Measurements from ENCODE around the gene TNS1. TPM values are rescaled to one million over a fixed set of nuclear protein-coding genes. Genes with fewer than 3 reads are reported as not detected.

TNS1 gene
- total RNA-seq, 1 donor from 2014 or later = 0.24 TPM

DNA sequence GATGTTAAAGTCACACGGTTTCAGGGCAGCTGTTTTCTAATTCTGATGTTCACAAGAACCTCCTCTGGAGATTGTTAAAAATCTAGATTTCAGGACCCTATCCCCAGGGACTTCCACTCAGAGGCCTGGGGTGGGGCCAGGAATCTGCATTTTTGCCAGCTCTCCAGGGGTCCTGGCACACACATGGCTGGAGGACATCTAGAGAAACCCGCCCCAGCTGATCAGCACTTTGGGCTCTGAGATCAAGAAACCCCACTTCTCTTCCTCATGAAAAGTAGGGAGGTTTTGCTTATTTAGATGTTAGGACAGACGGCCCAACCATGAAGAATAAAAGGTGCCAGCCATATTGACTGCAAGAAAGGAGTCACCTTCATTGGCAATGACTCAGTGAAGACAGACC, 148.8 kb downstream of the TNS1 start:
- Histone ChIP-seq H3K27ac (no peak overlapping the region), H3K79me2 (ENCODE audit: low read depth) (no peaks in the 10 kb centered on the region), H3K9ac (no peak overlapping the region), H3K4me3 (no peak overlapping the region), H2AFZ (replicated peaks) (no peak overlapping the region), H3K36me3 (no peaks in the 10 kb centered on the region), H3K4me2 (no peak overlapping the region), H3K4me1 (peaks cover 13% of the 10 kb centered on the region), H4K20me1 (ENCODE audit: low read depth) (peaks cover 8% of the 10 kb centered on the region), H3K27me3 (peaks cover 63% of the 10 kb centered on the region), H3K9me3 (ENCODE audit: low read depth) (no peaks in the 10 kb centered on the region), H3F3A (ENCODE audit: low read depth) (no peaks in the 10 kb centered on the region)
- Mint-ChIP-seq H3K27ac (no peak overlapping the region), H3K36me3 (no peaks in the 10 kb centered on the region), H3K9me3 (no peaks in the 10 kb centered on the region), H3K4me1 (peaks cover 51% of the 10 kb centered on the region), H3K4me3 (no peak overlapping the region), H3K27me3 (ENCODE audit: insufficient read depth, low read depth) (peaks cover 15% of the 10 kb centered on the region)
- DNase-seq (ENCODE audit: low spot score) = no peak
- TF ChIP-seq EZH2 (IDR thresholded peaks at IDR 0.05) = no peak
- TF ChIP-seq EZH2phosphoT487 (IDR thresholded peaks at IDR 0.05) = no peak
- TF ChIP-seq, protein P1, sequence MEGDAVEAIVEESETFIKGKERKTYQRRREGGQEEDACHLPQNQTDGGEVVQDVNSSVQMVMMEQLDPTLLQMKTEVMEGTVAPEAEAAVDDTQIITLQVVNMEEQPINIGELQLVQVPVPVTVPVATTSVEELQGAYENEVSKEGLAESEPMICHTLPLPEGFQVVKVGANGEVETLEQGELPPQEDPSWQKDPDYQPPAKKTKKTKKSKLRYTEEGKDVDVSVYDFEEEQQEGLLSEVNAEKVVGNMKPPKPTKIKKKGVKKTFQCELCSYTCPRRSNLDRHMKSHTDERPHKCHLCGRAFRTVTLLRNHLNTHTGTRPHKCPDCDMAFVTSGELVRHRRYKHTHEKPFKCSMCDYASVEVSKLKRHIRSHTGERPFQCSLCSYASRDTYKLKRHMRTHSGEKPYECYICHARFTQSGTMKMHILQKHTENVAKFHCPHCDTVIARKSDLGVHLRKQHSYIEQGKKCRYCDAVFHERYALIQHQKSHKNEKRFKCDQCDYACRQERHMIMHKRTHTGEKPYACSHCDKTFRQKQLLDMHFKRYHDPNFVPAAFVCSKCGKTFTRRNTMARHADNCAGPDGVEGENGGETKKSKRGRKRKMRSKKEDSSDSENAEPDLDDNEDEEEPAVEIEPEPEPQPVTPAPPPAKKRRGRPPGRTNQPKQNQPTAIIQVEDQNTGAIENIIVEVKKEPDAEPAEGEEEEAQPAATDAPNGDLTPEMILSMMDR (IDR thresholded peaks at IDR 0.05) = no peak

DNA sequence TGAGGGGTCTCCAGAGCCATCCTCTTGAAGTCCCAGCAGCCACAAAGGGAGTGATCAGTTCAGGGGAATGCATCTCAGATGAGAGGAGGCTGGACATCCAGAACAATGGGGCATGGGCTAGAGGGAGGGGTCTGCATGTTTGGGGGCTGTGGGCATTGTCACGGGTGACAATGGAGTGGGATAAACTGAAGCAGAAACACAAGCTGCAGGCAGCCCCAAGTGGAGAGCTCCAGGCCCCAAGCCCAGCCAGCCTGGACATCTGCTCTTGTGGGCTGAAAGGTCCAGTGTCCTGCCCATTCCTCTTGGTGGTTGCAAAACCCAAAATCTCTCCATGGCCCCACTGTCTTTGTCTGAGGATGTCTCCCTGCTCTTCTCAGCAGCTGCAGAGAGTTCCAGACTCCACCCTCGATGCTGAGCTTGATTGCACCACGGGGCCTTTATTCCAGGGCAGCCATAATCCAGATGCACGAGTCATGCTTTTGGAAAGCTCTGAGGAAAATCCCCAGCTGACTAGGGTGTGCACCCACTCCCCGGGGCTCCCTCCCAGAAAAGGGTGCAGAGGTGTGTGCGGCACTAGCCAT, 149.4 kb downstream of the TNS1 start:
- no peak overlapping the region for H3K4me3 Mint-ChIP-seq
- H3K4me1 ChIP-seq = peaks cover 13% of the 10 kb centered on the region
- H3K79me2 ChIP-seq (ENCODE audit: low read depth) = no peaks in the 10 kb centered on the region

DNA sequence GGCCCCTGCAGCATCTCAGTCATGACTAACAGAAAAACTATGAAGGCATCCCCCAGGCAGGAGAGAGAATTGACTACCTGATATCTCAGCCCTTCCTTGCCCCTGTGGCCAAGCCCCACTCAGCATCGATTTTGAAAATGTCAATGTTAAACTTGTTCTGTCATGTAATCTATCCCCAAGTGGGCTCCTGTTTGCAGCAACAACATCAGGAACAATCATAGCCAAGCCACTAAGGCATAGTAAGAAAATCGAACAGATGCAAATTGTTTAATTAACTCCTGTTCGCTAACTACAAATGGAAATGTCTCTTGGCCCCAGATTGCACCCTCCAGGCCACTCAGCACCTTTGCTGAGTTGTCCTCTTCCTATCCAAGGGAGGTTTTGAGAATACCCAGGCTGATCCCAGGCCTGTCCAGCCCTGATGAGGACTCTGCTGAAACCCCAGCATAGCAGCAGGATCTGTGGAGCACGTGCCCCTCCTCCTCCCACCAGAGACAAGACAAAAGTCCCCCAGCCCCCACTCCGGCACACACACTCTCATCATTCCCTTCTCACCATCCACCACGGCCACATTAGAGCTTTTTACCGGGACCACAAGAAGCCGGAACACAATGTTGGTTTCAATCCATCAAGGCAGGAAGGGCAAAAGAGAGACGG, 150.1 kb downstream of the TNS1 start:
- DNase-seq (ENCODE audit: low spot score) = no peak
- Mint-ChIP-seq H3K9me3 (no peaks in the 10 kb centered on the region), H3K27me3 (ENCODE audit: insufficient read depth, low read depth) (peaks cover 12% of the 10 kb centered on the region), H3K27ac (peak overlapping the region; percentile 87), H3K36me3 (no peaks in the 10 kb centered on the region), H3K4me3 (no peak overlapping the region), H3K4me1 (peaks cover 40% of the 10 kb centered on the region)
- Histone ChIP-seq H3K79me2 (ENCODE audit: low read depth) (no peaks in the 10 kb centered on the region), H3K4me1 (peaks cover 13% of the 10 kb centered on the region), H3K9me3 (ENCODE audit: low read depth) (no peaks in the 10 kb centered on the region), H3K27me3 (peaks cover 57% of the 10 kb centered on the region), H2AFZ (replicated peaks) (no peak overlapping the region), H3K27ac (no peak overlapping the region), H3K4me3 (no peak overlapping the region), H3K4me2 (peak overlapping the region; percentile 33), H3F3A (ENCODE audit: low read depth) (no peaks in the 10 kb centered on the region), H3K36me3 (no peaks in the 10 kb centered on the region), H3K9ac (no peak overlapping the region), H4K20me1 (ENCODE audit: low read depth) (peaks cover 4% of the 10 kb centered on the region)
- TF ChIP-seq EZH2 (IDR thresholded peaks at IDR 0.05) (no peak), EZH2phosphoT487 (IDR thresholded peaks at IDR 0.05) (no peak)
- TF ChIP-seq, protein P1 (IDR thresholded peaks at IDR 0.05) = no peak

More for the DNA sequence above, 149.4 kb downstream of the TNS1 start:
- Histone ChIP-seq H3K4me2 (peak overlapping the region; percentile 33), H4K20me1 (ENCODE audit: low read depth) (peaks cover 8% of the 10 kb centered on the region), H3K27me3 (peaks cover 63% of the 10 kb centered on the region), H3K4me3 (no peak overlapping the region), H3K9ac (no peak overlapping the region), H3K9me3 (ENCODE audit: low read depth) (no peaks in the 10 kb centered on the region), H3K27ac (no peak overlapping the region), H3F3A (ENCODE audit: low read depth) (no peaks in the 10 kb centered on the region), H2AFZ (replicated peaks) (no peak overlapping the region), H3K36me3 (no peaks in the 10 kb centered on the region)
- Mint-ChIP-seq H3K36me3 (no peaks in the 10 kb centered on the region), H3K27me3 (ENCODE audit: insufficient read depth, low read depth) (peaks cover 15% of the 10 kb centered on the region), H3K9me3 (no peaks in the 10 kb centered on the region), H3K4me1 (peaks cover 47% of the 10 kb centered on the region), H3K27ac (peak overlapping the region; percentile 50)
- no peak for TF ChIP-seq EZH2phosphoT487 (IDR thresholded peaks at IDR 0.05)
- TF ChIP-seq EZH2 (IDR thresholded peaks at IDR 0.05) = no peak
- TF ChIP-seq, protein P1 (IDR thresholded peaks at IDR 0.05) = no peak
- DNase-seq (ENCODE audit: low spot score) = peak; percentile 46
